NCI-H226 (cell line): ENCODE data around the gene NDST4.

Experiments
- DNase-seq: peaks from one replicate; pipeline ENCODE4 v3.0.0-alpha.2; 2015

The NDST4 gene

GRCh38 chr4:115113506-115114106, at the start of gene NDST4:
NDST4 (minus strand) TSS chr4:115113620; CDS start chr4:115077036, 36,584 bp downstream.
- no peak for DNase-seq

DNA sequence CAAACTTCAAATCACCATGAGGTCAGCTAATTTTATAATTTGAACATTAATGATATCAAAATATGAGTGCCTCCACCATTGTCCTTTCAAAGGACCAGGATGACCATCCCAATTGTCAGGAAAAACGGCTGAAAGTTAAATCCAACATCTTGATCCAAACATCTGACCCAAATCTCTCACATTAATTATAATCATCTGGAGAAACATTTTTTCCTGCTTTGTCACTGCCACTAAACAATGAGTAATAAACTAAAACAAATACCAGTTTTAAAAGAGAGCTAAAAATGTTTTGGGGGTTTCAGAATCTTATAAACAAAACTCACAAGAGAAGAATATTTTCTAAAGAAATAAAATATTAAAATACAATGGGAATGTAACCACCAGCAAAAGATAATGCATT, 45.7 kb upstream of the NDST4 start:
- DNase-seq = no peak

DNA sequence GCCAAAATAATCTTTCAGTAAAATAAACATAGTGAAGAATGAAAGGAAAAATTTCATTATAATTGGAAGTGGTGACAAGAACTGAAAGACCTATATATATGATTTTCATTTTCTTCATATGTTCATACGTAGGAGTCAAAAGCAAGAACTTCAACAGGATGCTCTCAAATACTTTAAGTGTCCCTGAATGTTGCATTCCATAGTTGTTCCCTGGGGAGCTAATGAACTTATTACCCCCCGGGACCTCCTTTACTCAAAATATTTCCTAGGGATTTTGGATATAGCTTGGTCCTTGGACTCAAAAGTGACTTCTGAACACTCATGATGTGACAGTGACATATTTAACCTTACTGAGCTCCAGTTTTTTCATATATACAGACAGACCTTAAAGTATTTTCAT, 44.9 kb upstream of the NDST4 start:
- no peak for DNase-seq

DNA sequence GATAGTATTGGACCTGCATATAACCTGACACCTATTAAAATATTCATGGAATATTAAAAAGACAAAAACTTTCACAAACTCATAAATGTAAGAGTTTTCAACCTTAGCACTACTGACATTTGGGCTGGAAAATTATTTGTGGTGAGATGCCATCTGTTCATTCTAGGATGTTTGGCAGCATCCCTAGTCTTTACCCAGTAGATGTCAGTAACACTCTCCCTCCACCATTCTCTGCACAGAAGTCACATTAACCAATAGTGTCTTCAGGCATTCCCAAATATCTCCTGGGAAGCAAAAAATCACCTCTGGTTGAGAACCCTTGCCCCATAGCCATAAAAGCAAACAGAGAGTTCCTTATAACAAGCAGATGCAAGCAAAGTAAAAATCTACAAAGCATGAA, 41.4 kb upstream of the NDST4 start:
- DNase-seq = no peak

GRCh38 chr4:115152965-115153364, 39.5 kb upstream of the NDST4 start:
- no peak for DNase-seq

GRCh38 chr4:115152081-115152480, 38.7 kb upstream of the NDST4 start:
- DNase-seq = no peak

DNA sequence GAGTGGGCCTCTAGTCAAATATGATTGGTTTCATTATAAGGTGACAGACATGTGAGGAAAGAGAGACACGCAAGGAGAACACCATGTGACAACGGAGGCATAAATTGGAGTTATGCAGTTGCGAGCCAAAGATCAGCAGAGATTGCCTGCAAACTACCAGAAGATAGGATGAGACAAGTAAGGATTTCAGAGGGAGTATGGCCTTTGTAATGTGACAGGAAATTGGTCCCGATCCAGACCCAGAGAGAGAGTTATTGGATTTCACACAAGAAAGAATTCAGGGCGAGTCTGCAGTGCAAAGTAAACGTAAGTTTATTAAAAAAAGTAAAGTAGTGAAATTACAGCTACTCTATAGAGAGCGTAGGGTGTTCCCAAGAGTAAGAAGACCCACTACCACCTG, 35.7 kb upstream of the NDST4 start:
- DNase-seq = no peak

- no peak for DNase-seq
Observed at GRCh38 chr4:115145393-115146160, 32.2 kb upstream of the NDST4 start.

DNA sequence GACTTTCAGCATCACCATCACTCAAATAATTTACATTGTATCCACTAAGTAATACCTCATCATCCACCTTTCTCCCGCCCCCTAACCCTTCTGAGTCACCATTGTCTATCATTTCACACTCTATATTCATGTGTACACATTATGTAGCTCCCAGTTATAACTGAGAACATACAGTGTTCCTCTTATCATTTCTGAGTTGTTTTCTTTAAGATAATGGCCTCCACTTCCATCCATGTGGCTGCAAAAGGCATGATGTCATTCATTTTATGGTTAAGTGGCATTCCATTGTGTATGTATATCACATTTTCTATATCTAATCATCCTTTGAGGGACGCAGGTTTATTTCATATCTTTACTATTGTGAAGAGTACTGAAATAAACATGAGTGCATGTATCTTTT, 14.6 kb upstream of the NDST4 start:
- DNase-seq = peak; percentile 50

GRCh38 chr4:115126491-115126890, 13.1 kb upstream of the NDST4 start:
- DNase-seq = no peak

GRCh38 chr4:115121351-115122043, 8.1 kb upstream of the NDST4 start:
- no peak for DNase-seq

- DNase-seq = no peak
Observed at GRCh38 chr4:115119804-115120352, 6.5 kb upstream of the NDST4 start.

GRCh38 chr4:115117651-115118050, 4.2 kb upstream of the NDST4 start:
- DNase-seq = no peak

DNA sequence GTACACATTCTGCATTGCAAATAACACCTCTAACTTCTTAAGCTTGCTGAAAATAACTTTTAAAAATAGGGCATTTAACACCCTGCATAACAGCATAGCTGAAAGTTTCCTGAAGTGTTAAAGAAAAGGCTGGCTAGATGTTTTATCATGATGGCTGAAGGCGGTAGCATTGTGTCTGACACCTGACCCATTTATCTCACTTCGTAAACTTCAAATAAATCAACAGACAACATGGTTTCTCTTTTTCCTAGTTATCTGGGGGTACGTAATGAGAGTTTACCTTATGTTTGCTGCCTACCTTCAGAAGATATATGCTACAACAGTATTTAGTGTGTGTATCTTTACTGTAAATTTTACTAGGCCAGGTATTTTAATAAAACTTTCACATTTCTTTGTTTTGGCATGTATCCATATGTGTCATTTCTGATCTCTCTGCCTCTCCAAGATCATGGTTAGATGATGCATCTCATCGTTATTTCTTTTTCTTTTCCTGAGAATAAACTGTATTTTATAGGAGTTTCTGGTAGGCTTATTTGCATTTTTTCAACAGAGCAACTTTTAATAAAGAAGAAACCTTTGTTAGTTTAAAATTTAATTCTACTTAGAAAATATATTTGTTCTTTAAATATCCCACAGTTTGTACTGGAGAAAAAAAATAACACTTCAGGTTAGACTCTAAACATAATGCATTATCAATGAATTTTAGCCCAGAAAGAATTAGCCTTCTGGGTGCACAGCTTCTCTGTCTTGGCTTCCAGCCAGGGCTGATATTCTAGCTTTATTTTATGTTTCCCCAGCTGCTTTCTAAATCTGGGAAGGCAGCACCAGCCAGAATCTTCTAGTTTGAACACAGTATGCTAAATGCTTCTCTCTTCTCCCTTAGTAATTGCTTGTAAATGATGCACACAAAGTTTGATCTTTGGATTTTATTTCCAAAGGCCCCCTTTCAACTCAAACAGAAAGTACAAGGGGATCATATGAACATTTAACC, 2.9 kb downstream of the NDST4 start:
- DNase-seq = no peak

- DNase-seq = no peak
Observed at GRCh38 chr4:115108850-115109249, 4.6 kb downstream of the NDST4 start.

DNA sequence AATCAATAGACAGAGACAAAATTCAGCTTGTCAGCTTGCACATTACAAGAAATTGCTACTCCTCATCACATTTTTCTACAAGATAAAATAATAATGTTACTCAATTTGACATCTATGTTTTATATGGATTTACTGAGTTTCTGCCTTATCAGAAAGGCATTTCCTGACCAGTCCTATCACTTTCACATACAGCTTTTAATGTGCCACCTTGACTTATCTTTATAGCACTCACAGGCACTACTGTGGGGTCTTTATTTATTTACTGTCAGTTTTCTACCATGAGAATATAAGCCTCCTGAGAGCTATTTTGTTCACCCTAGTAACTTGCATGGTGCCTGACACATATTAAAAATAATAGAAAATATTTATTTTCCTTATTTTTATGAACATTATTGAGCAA, 6.0 kb downstream of the NDST4 start:
- no peak for DNase-seq

- DNase-seq = no peak
Observed at GRCh38 chr4:115101675-115102074, 11.7 kb downstream of the NDST4 start.

GRCh38 chr4:115090483-115091075, 22.8 kb downstream of the NDST4 start:
- no peak for DNase-seq

- no peak for DNase-seq
Observed at GRCh38 chr4:115082633-115083032, 30.8 kb downstream of the NDST4 start.

GRCh38 chr4:115076691-115077090, 36.7 kb downstream of the NDST4 start:
- DNase-seq = no peak

DNA sequence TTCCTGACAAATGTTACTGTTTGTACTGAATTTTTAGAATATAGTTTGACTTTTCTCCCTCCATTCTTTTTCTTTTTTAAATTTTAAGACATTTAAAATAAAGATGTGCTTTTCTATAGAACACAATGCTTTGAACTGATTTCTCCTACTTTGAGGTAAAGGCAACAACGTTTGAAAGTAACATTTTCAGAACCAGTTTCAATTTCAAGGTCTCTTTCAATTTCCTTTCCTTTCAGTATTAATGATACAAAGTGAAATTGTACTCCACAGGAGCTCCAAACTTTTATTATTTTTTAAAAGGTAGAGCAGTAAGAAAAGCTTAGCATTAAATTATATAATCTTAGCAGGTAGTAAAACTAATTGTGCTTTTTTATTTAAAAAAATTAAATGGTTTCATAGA, 54.9 kb downstream of the NDST4 start:
- DNase-seq = no peak

- no peak for DNase-seq
Observed at GRCh38 chr4:115054836-115055235, 58.6 kb downstream of the NDST4 start.
